Osteocyte (in vitro differentiated cells): Measurements from ENCODE around the gene COTL1. TPM values are rescaled to one million over a fixed set of nuclear protein-coding genes. Genes with fewer than 3 reads are reported as not detected.
A peak's percentile ranks its signal among the peaks of the same experiment; 100 is the strongest.

Experiments
- DNase-seq: peaks from one replicate; pipeline ENCODE4 v3.0.0; 2021; ENCODE audit warnings: mixed read lengths; ENCODE audit not compliant: unreplicated experiment; ENCODE audit errors: extremely low spot score
- H3K27ac Mint-ChIP-seq: one replicate; pipeline ENCODE4 v1.8.0; 2021; ENCODE audit warnings: mild to moderate bottlenecking, mixed read lengths; ENCODE audit not compliant: unreplicated experiment
- H3K27me3 Mint-ChIP-seq: one replicate; pipeline ENCODE4 v1.8.0; 2021; ENCODE audit warnings: mixed read lengths; ENCODE audit not compliant: unreplicated experiment
- H3K36me3 Mint-ChIP-seq: one replicate; pipeline ENCODE4 v1.8.0; 2021; ENCODE audit warnings: mixed read lengths; ENCODE audit not compliant: unreplicated experiment
- H3K4me1 Mint-ChIP-seq: one replicate; pipeline ENCODE4 v1.8.0; 2021; ENCODE audit warnings: mixed read lengths; ENCODE audit not compliant: unreplicated experiment
- H3K4me3 Mint-ChIP-seq: one replicate; pipeline ENCODE4 v1.8.0; 2021; ENCODE audit warnings: mild to moderate bottlenecking, moderate library complexity, mixed read lengths; ENCODE audit not compliant: unreplicated experiment
- H3K9me3 Mint-ChIP-seq: one replicate; pipeline ENCODE4 v1.8.0; 2021; ENCODE audit warnings: mixed read lengths; ENCODE audit not compliant: unreplicated experiment
- CTCF ChIP-seq: fragments of 200-600 bp; sonication (generic); IDR thresholded peaks from 2 replicates; pipeline ENCODE4 v1.5.0; 2021; ENCODE audit warnings: antibody characterized with exemption, mild to moderate bottlenecking, moderate library complexity
- total RNA-seq: library from RNA; stranded (reverse); gene quantifications from 2 replicates; pipeline ENCODE4 v1.2.1, GENCODE V29; 2021

COTL1 gene
- total RNA-seq, 1 donor from 2014 or later, result 103 TPM

- no peak for DNase-seq
- H3K36me3 Mint-ChIP-seq, result no peaks in the 10 kb centered on the region
- H3K4me3 Mint-ChIP-seq, result no peak overlapping the region
- no peaks in the 10 kb centered on the region for H3K9me3 Mint-ChIP-seq
- peaks cover 47% of the 10 kb centered on the region for H3K4me1 Mint-ChIP-seq
- no peak for TF ChIP-seq CTCF
- no peak overlapping the region for H3K27ac Mint-ChIP-seq
- H3K27me3 Mint-ChIP-seq, result no peaks in the 10 kb centered on the region
Measured at GRCh38 chr16:84547546-84548061, 70.3 kb downstream of the COTL1 start.

- no peak for TF ChIP-seq CTCF
- Mint-ChIP-seq H3K27me3 (no peaks in the 10 kb centered on the region), H3K4me3 (no peak overlapping the region), H3K27ac (no peak overlapping the region), H3K9me3 (no peaks in the 10 kb centered on the region), H3K36me3 (no peaks in the 10 kb centered on the region), H3K4me1 (peaks cover 47% of the 10 kb centered on the region)
- DNase-seq, result no peak
Measured at GRCh38 chr16:84546669-84547545, 71.0 kb downstream of the COTL1 start.

GRCh38 chr16:84545114-84545737, 72.7 kb downstream of the COTL1 start:
- Mint-ChIP-seq H3K27ac (no peak overlapping the region), H3K4me3 (no peak overlapping the region), H3K27me3 (no peaks in the 10 kb centered on the region), H3K4me1 (peaks cover 59% of the 10 kb centered on the region), H3K9me3 (no peaks in the 10 kb centered on the region), H3K36me3 (no peaks in the 10 kb centered on the region)
- no peak for TF ChIP-seq CTCF
- DNase-seq, result no peak

GRCh38 chr16:84544031-84544773, 73.7 kb downstream of the COTL1 start:
- Mint-ChIP-seq H3K27ac (peak overlapping the region; percentile 25), H3K27me3 (no peaks in the 10 kb centered on the region), H3K4me3 (no peak overlapping the region), H3K9me3 (no peaks in the 10 kb centered on the region), H3K4me1 (peaks cover 60% of the 10 kb centered on the region), H3K36me3 (no peaks in the 10 kb centered on the region)
- TF ChIP-seq CTCF, result no peak
- no peak for DNase-seq
